IMR-90 (cell line): Measurements from ENCODE around the gene ACTG2. TPM values are rescaled to one million over a fixed set of nuclear protein-coding genes. Genes with fewer than 3 reads are reported as not detected.
A peak's percentile ranks its signal among the peaks of the same experiment; 100 is the strongest.

Source experiments
- ATAC-seq: fragments of 200-7000 bp; cut with Tn5 transposase; 2 replicates; pipeline ENCODE4 v1.9.1; 2020; ENCODE audit warnings: low read depth, mild to moderate bottlenecking, moderate library complexity
- BruUV-seq: library from RNA; stranded (reverse); fragments of 400-500 nt; replicated peaks from 2 replicates; lab custom pipeline; 2021; lab: Mats Ljungman, UMichigan
- CTCF ChIA-PET: fragments of 300-600 bp; formaldehyde crosslinking; extraction: SDS; loops from one replicate; lab custom pipeline; 2021; ENCODE audit warnings: antibody characterized with exemption; lab: Yijun Ruan, JAX
- POLR2A ChIA-PET: fragments of 300-600 bp; sonication (Branson Sonifier 250); formaldehyde crosslinking; loops from one replicate; lab custom pipeline; 2022; ENCODE audit warnings: antibody characterized with exemption; ENCODE audit not compliant: unreplicated experiment; lab: Charles Lee
- DNase-seq: peaks from one replicate; pipeline ENCODE4 v3.0.0; 2013
- H2AFZ ChIP-seq: replicated peaks from 2 replicates; pipeline ENCODE3; 2013; ENCODE audit warnings: low read length, mild to moderate bottlenecking; ENCODE audit not compliant: poor library complexity
- H2AK5ac ChIP-seq: 2 replicates; pipeline ENCODE4 v1.6.1; 2013; ENCODE audit warnings: low read depth, low read length, inconsistent platforms
- H2AK9ac ChIP-seq: replicated peaks from 2 replicates; pipeline ENCODE3; 2013; ENCODE audit warnings: mild to moderate bottlenecking, low read depth, low read length, moderate library complexity; ENCODE audit not compliant: poor library complexity
- H2BK120ac ChIP-seq: 2 replicates; pipeline ENCODE4 v1.6.1; 2013; ENCODE audit warnings: low read depth, low read length, inconsistent platforms
- H2BK15ac ChIP-seq: 3 replicates; pipeline ENCODE4 v1.6.1; 2013; ENCODE audit warnings: low read depth, low read length, inconsistent platforms
- H2BK20ac ChIP-seq: 2 replicates; pipeline ENCODE4 v1.6.1; 2013; ENCODE audit warnings: low read depth, mild to moderate bottlenecking, inconsistent platforms, low read length, moderate library complexity
- H2BK5ac ChIP-seq: 2 replicates; pipeline ENCODE4 v1.6.1; 2013; ENCODE audit warnings: mild to moderate bottlenecking, low read depth, low read length, inconsistent platforms; ENCODE audit not compliant: poor library complexity, severe bottlenecking
- H3K14ac ChIP-seq: replicated peaks from 2 replicates; pipeline ENCODE4 v1.6.1; 2013; ENCODE audit warnings: low read depth, low read length, inconsistent platforms
- H3K18ac ChIP-seq: 2 replicates; pipeline ENCODE4 v1.6.1; 2013; ENCODE audit warnings: low read depth, low read length, control low read depth
- H3K23ac ChIP-seq: 2 replicates; pipeline ENCODE4 v1.6.1; 2013; ENCODE audit warnings: low read depth, low read length, inconsistent platforms
- H3K27ac ChIP-seq: 2 replicates; pipeline ENCODE4 v1.5.1; 2013; ENCODE audit warnings: mild to moderate bottlenecking, control low read depth, low read length; ENCODE audit not compliant: insufficient read depth
- H3K27me3 ChIP-seq: 2 replicates; pipeline ENCODE4 v1.6.1; 2013; ENCODE audit warnings: low read length; ENCODE audit not compliant: control insufficient read depth, insufficient read depth
- H3K36me3 ChIP-seq: 2 replicates; pipeline ENCODE4 v1.6.1; 2013; ENCODE audit warnings: low read length, mixed read lengths; ENCODE audit not compliant: control insufficient read depth, insufficient read depth
- H3K4ac ChIP-seq: 2 replicates; pipeline ENCODE4 v1.6.1; 2013; ENCODE audit warnings: low read depth, low read length, inconsistent platforms
- H3K4me1 ChIP-seq: 2 replicates; pipeline ENCODE4 v1.6.1; 2013; ENCODE audit warnings: low read length, mixed read lengths; ENCODE audit not compliant: control insufficient read depth, insufficient read depth
- H3K4me2 ChIP-seq: 2 replicates; pipeline ENCODE4 v1.6.1; 2013; ENCODE audit warnings: low read depth, mild to moderate bottlenecking, control low read depth, low read length, moderate library complexity
- H3K4me3 ChIP-seq: 2 replicates; pipeline ENCODE4 v1.5.1; 2013; ENCODE audit warnings: low read depth, mild to moderate bottlenecking, control low read depth, low read length, moderate library complexity; ENCODE audit not compliant: insufficient read depth
- H3K56ac ChIP-seq: 2 replicates; pipeline ENCODE4 v1.6.1; 2013; ENCODE audit warnings: low read length, inconsistent platforms; ENCODE audit not compliant: insufficient read depth; ENCODE audit errors: extremely low read depth
- H3K79me1 ChIP-seq, 2 experiments: 2 replicates each; pipeline ENCODE4 v1.6.1; 2013; ENCODE audit warnings: low read length in 2 of 2, inconsistent platforms in 1 of 2, low read depth in 1 of 2
- H3K9ac ChIP-seq: 2 replicates; pipeline ENCODE4 v1.6.1; 2013; ENCODE audit warnings: low read depth, low read length, control low read depth
- H3K9me1 ChIP-seq: 2 replicates; pipeline ENCODE4 v1.6.1; 2013; ENCODE audit warnings: low read length, inconsistent platforms; ENCODE audit not compliant: insufficient read depth
- H3K9me3 ChIP-seq: 2 replicates; pipeline ENCODE4 v1.6.1; 2013; ENCODE audit warnings: low read length; ENCODE audit not compliant: control insufficient read depth, insufficient read depth
- H4K20me1 ChIP-seq: 2 replicates; pipeline ENCODE4 v1.6.1; 2013; ENCODE audit warnings: low read length, inconsistent platforms; ENCODE audit not compliant: insufficient read depth
- H4K5ac ChIP-seq: 2 replicates; pipeline ENCODE4 v1.6.1; 2013; ENCODE audit warnings: mild to moderate bottlenecking, low read depth, low read length, control low read depth
- H4K8ac ChIP-seq, 2 experiments: 2 replicates each; pipeline ENCODE4 v1.6.1; 2013; ENCODE audit warnings: low read depth in 2 of 2, low read length in 2 of 2, control low read depth in 1 of 2, inconsistent platforms in 1 of 2
- H4K91ac ChIP-seq: 2 replicates; pipeline ENCODE4 v1.6.1; 2013; ENCODE audit warnings: low read depth, low read length, inconsistent platforms; ENCODE audit not compliant: insufficient read depth
- BHLHE40 ChIP-seq: fragments of 150-350 bp; IDR thresholded peaks from 2 replicates; pipeline ENCODE4 v1.6.1; 2016; ENCODE audit warnings: mild to moderate bottlenecking, low read depth, low read length
- CEBPB ChIP-seq: IDR thresholded peaks from 2 replicates; pipeline ENCODE4 v1.6.1; 2012; ENCODE audit warnings: low read depth, low read length, improper control_type of control experiment
- CHD1 ChIP-seq: IDR thresholded peaks from 2 replicates; pipeline ENCODE4 v1.6.1; 2012; ENCODE audit warnings: low read depth, low read length, improper control_type of control experiment
- FOS ChIP-seq: fragments of 150-350 bp; IDR thresholded peaks from 2 replicates; pipeline ENCODE4 v1.6.1; 2016; ENCODE audit warnings: low read depth, low read length
- MAFK ChIP-seq: IDR thresholded peaks from 2 replicates; pipeline ENCODE4 v1.6.1; 2012; ENCODE audit warnings: low read depth, low read length, improper control_type of control experiment
- MAZ ChIP-seq: IDR thresholded peaks from 2 replicates; pipeline ENCODE4 v1.6.1; 2012; ENCODE audit warnings: low read depth, mild to moderate bottlenecking, low read length, improper control_type of control experiment, moderate library complexity, borderline replicate concordance
- MXI1 ChIP-seq: IDR thresholded peaks from 2 replicates; pipeline ENCODE4 v1.6.1; 2012; ENCODE audit warnings: low read depth, mild to moderate bottlenecking, low read length, moderate library complexity, borderline replicate concordance
- NFE2L2 ChIP-seq: fragments of 150-350 bp; IDR thresholded peaks from 2 replicates; pipeline ENCODE4 v1.6.1; 2016; ENCODE audit warnings: low read depth, mild to moderate bottlenecking, low read length
- POLR2A ChIP-seq: IDR thresholded peaks from 2 replicates; pipeline ENCODE4 v1.6.1; 2012; ENCODE audit warnings: mild to moderate bottlenecking, low read depth, low read length
- RAD21 ChIP-seq: IDR thresholded peaks from 2 replicates; pipeline ENCODE4 v1.6.1; 2012; ENCODE audit warnings: low read length, improper control_type of control experiment
- RCOR1 ChIP-seq: IDR thresholded peaks from 2 replicates; pipeline ENCODE4 v1.6.1; 2012; ENCODE audit warnings: mild to moderate bottlenecking, low read length, improper control_type of control experiment; ENCODE audit not compliant: insufficient replicate concordance
- RFX5 ChIP-seq: IDR thresholded peaks from 2 replicates; pipeline ENCODE4 v1.8.0; 2012; ENCODE audit warnings: low read depth, mild to moderate bottlenecking, low read length, moderate library complexity
- SMC3 ChIP-seq: fragments of 150-350 bp; IDR thresholded peaks from 2 replicates; pipeline ENCODE4 v1.6.1; 2016; ENCODE audit warnings: low read depth, mild to moderate bottlenecking, antibody characterized with exemption, low read length, moderate library complexity
- WGBS, 2 experiments: methylation state at CpG; one replicate each; pipeline versions ENCODE4 v1.1.5 to v1.1.7; 2013; ENCODE audit warnings: missing lambda C conversion rate in 2 of 2; ENCODE audit not compliant: insufficient read length in 1 of 2; ENCODE audit errors: extremely low coverage in 2 of 2; 5-methylcytosine and 5-hydroxymethylcytosine counted together
- dilution Hi-C: fragments of 300-500 bp; cut with HindIII; formaldehyde crosslinking; loops from one replicate; pipeline ENCODE4 v1.14.3; 2018; ENCODE audit warnings: low sequenced_read_pairs; ENCODE audit not compliant: unreplicated experiment
- in situ Hi-C: fragments of 300-500 bp; cut with MboI; formaldehyde crosslinking; loops from 3 replicates; pipeline ENCODE4 v1.14.3; 2019; ENCODE audit warnings: low sequenced_read_pairs, inconsistent platforms, mixed read lengths
- intact Hi-C: fragments of 100-400 bp; cut with micrococcal nuclease; formaldehyde crosslinking; loops from 2 replicates; pipeline ENCODE4 v1.10.0; 2022
- polyA plus RNA-seq, 3 experiments: library from polyadenylated mRNA; depleted of rRNA; stranded (reverse); fragments of >200 nt; gene quantifications; 2 replicates each; pipeline ENCODE4 v1.2.3, GENCODE V29; 2012; ENCODE audit warnings: low replicate concordance in 1 of 3
- total RNA-seq: library from RNA; depleted of rRNA; stranded (reverse); fragments of >200 nt; gene quantifications from 2 replicates; pipeline ENCODE4 v1.2.3, GENCODE V29; 2012
- TF ChIP-seq, protein P1 (sequence below): conservative IDR thresholded peaks from 2 replicates; pipeline ENCODE4 v1.5.1; 2012; ENCODE audit warnings: mild to moderate bottlenecking, low read depth, low read length, improper control_type of control experiment
- TF ChIP-seq, protein P2 (sequence below): fragments of 150-350 bp; IDR thresholded peaks from 2 replicates; pipeline ENCODE4 v1.6.1; 2017; ENCODE audit warnings: mild to moderate bottlenecking, antibody characterized with exemption, low read length, low read depth

ACTG2 gene
- total and polyA plus RNA-seq, 2 of the 4 experiments (the other 2 are of a cell fraction): 523 to 899 TPM

DNA sequence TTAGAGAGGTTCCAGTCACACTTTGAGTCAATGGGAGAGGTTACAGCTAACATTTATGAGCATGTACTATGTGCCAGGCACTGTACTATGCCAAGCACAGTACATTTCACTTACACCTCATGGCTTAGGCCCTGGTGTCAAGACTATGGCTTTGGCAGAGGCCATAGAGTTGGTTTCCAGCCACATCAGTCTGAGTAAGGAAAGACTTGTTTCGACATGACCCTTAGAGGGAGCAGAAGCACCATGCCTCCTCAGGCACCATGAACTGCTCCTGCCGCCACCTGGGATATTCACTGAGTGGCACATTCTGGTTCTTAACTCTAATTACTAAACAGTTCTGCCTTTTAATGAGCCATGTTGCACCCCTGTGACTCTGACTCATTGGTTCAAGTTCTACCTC is 46.6 kb downstream of the ACTG2 start:
- intact Hi-C loops (no loop called here), dilution Hi-C loops (no loop called here), in situ Hi-C loops (no loop called here)
- ChIA-PET CTCF (interaction anchor here (0.6 kb wide), 1 partner anchor 10 kb away, joined by 3 read pairs; no protein-coding TSS in a partner anchor), POLR2A (no interaction called here)
- H3K9me1 ChIP-seq: peaks cover 32% of the 10 kb centered on the region
- WGBS, 2 experiments: no CpG with 5 or more reads among the region's 2 CpGs
- peaks cover 15% of the 10 kb centered on the region for H3K36me3 ChIP-seq
- no peak overlapping the region for H3K18ac ChIP-seq
- 0 out of 2 replicates have a peak overlapping the region, but pooled peaks have one; percentile 5 for H2BK20ac ChIP-seq
- H3K79me1 ChIP-seq: peaks cover 44 to 75% of the 10 kb centered on the region in 2 experiments
- no peak overlapping the region for H4K91ac ChIP-seq
- H4K8ac ChIP-seq: no peak overlapping the region
- peaks cover 15% of the 10 kb centered on the region for H3K4me1 ChIP-seq
- ATAC-seq: peak; percentile 59
- H3K4me2 ChIP-seq: no peak overlapping the region
- H2AK5ac ChIP-seq: peak overlapping the region; percentile 21
- H2BK5ac ChIP-seq: peak overlapping the region; percentile 63
- H3K27ac ChIP-seq: no peak overlapping the region
- no peaks in the 10 kb centered on the region for H3K9me3 ChIP-seq
- H3K14ac ChIP-seq: no peak overlapping the region
- no peak overlapping the region; the same call in 1 of the 2 replicates for H2BK120ac ChIP-seq
- H3K27me3 ChIP-seq: no peaks in the 10 kb centered on the region
- no TSS peak for BruUV-seq
- no peak overlapping the region for H2BK15ac ChIP-seq
- no peak overlapping the region for H4K5ac ChIP-seq
- DNase-seq: peak; percentile 50
- no peak overlapping the region for H3K4ac ChIP-seq
- H3K9ac ChIP-seq: no peak overlapping the region
- no peak for TF ChIP-seq BHLHE40
- no peak for TF ChIP-seq MXI1
- no peak for TF ChIP-seq RCOR1
- TF ChIP-seq SMC3: peak; percentile 21; the same call in 1 of the 2 replicates
- TF ChIP-seq, protein P1, sequence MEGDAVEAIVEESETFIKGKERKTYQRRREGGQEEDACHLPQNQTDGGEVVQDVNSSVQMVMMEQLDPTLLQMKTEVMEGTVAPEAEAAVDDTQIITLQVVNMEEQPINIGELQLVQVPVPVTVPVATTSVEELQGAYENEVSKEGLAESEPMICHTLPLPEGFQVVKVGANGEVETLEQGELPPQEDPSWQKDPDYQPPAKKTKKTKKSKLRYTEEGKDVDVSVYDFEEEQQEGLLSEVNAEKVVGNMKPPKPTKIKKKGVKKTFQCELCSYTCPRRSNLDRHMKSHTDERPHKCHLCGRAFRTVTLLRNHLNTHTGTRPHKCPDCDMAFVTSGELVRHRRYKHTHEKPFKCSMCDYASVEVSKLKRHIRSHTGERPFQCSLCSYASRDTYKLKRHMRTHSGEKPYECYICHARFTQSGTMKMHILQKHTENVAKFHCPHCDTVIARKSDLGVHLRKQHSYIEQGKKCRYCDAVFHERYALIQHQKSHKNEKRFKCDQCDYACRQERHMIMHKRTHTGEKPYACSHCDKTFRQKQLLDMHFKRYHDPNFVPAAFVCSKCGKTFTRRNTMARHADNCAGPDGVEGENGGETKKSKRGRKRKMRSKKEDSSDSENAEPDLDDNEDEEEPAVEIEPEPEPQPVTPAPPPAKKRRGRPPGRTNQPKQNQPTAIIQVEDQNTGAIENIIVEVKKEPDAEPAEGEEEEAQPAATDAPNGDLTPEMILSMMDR: no peak
- TF ChIP-seq CEBPB: peak; percentile 45; the same call in 1 of the 2 replicates
- peak; percentile 38 for TF ChIP-seq RAD21
- TF ChIP-seq, protein P2, sequence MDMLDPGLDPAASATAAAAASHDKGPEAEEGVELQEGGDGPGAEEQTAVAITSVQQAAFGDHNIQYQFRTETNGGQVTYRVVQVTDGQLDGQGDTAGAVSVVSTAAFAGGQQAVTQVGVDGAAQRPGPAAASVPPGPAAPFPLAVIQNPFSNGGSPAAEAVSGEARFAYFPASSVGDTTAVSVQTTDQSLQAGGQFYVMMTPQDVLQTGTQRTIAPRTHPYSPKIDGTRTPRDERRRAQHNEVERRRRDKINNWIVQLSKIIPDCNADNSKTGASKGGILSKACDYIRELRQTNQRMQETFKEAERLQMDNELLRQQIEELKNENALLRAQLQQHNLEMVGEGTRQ: no peak
- TF ChIP-seq FOS: no peak
- no peak for TF ChIP-seq RFX5
- no peak for TF ChIP-seq POLR2A
- TF ChIP-seq CHD1: no peak
- TF ChIP-seq NFE2L2: no peak
- no peak for TF ChIP-seq MAFK
- TF ChIP-seq MAZ: no peak
- H3K4me3 ChIP-seq: no peak overlapping the region
- peak overlapping the region; percentile 36; the same call in 1 of the 2 replicates for H3K23ac ChIP-seq
- H3K56ac ChIP-seq: no peak overlapping the region
- no peak overlapping the region for H2AK9ac ChIP-seq
- H4K20me1 ChIP-seq: peaks cover 87% of the 10 kb centered on the region
- no peak overlapping the region for H2AFZ ChIP-seq
